GM19023 (cell line): Measurements from ENCODE around the gene BEND4.
"Not testable (repeated sequence)": the region's sequence is repeated elsewhere in the genome, so short reads cannot be mapped to it uniquely, and the experiment has no call there.

Source experiments
- ATAC-seq: cut with Tn5 transposase; IDR thresholded peaks from one replicate; pipeline ENCODE4 v1.9.1; 2021; ENCODE audit warnings: mild to moderate bottlenecking, moderate library complexity; ENCODE audit not compliant: unreplicated experiment

BEND4 gene

GRCh38 chr4:42152507-42153504 lies at the start of gene BEND4:
Gene BEND4, minus strand, starts transcription at chr4:42152655. Its CDS starts 512 bp downstream, at chr4:42152143.
- peak; percentile 31 for ATAC-seq

- no peak for ATAC-seq
These were observed 44.9 kb upstream of the BEND4 start for GRCh38 chr4:42197341-42197740.

GRCh38 chr4:42172921-42173320 lies 20.5 kb upstream of the BEND4 start:
- no peak for ATAC-seq

- no peak for ATAC-seq
These were observed 19.8 kb upstream of the BEND4 start for GRCh38 chr4:42172128-42172790.

- peak; percentile 99 for ATAC-seq
These were observed 15.3 kb upstream of the BEND4 start for GRCh38 chr4:42167709-42168108.

GRCh38 chr4:42166186-42166585 lies 13.7 kb upstream of the BEND4 start:
- ATAC-seq, result not testable (repeated sequence)

- no peak for ATAC-seq
These were observed 7.0 kb upstream of the BEND4 start for GRCh38 chr4:42159271-42160001.

- ATAC-seq, result peak; percentile 66
These were observed 618 bp downstream of the BEND4 start for GRCh38 chr4:42151568-42152506.

- ATAC-seq, result peak; percentile 32
These were observed 1.5 kb downstream of the BEND4 start for GRCh38 chr4:42150653-42151567.

- ATAC-seq, result peak; percentile 13
These were observed 3.5 kb downstream of the BEND4 start for GRCh38 chr4:42149004-42149403.

GRCh38 chr4:42148425-42148824 lies 4.0 kb downstream of the BEND4 start:
- no peak for ATAC-seq

- ATAC-seq, result no peak
These were observed 8.4 kb downstream of the BEND4 start for GRCh38 chr4:42144028-42144427.

- no peak for ATAC-seq
These were observed 9.9 kb downstream of the BEND4 start for GRCh38 chr4:42142591-42142990.

GRCh38 chr4:42136371-42136770 lies 16.1 kb downstream of the BEND4 start:
- no peak for ATAC-seq

GRCh38 chr4:42133006-42133405 lies 19.4 kb downstream of the BEND4 start:
- no peak for ATAC-seq

GRCh38 chr4:42132099-42132498 lies 20.4 kb downstream of the BEND4 start:
- no peak for ATAC-seq

- no peak for ATAC-seq
These were observed 29.3 kb downstream of the BEND4 start for GRCh38 chr4:42123071-42123644.

GRCh38 chr4:42122237-42122636 lies 30.2 kb downstream of the BEND4 start:
- no peak for ATAC-seq

- ATAC-seq, result no peak
These were observed 32.6 kb downstream of the BEND4 start for GRCh38 chr4:42119886-42120285.
